Astrocyte (in vitro differentiated cells and primary cell): ENCODE results near the gene SLAMF7. TPM values are rescaled to one million over a fixed set of nuclear protein-coding genes. Genes with fewer than 3 reads are reported as not detected.

Source experiments
- DNase-seq: peaks from one replicate; pipeline ENCODE4 v3.0.0-alpha.2; 2010; ENCODE audit warnings: low read depth
- FAIRE-seq: peaks from 2 replicates; lab custom pipeline; 2011; peaks lifted over from hg19 to GRCh38; lab: Jason Lieb, UNC
- H2AFZ ChIP-seq: 2 replicates; pipeline ENCODE4 v1.6.0; 2012; ENCODE audit warnings: low read depth, low read length, inconsistent platforms
- H3K27ac ChIP-seq: 2 replicates; pipeline ENCODE4 v1.5.1; 2011; ENCODE audit warnings: low read depth, low read length, inconsistent platforms
- H3K27me3 ChIP-seq: 2 replicates; pipeline ENCODE4 v1.6.0; 2011; ENCODE audit warnings: low read length, inconsistent platforms; ENCODE audit not compliant: insufficient read depth
- H3K36me3 ChIP-seq: 2 replicates; pipeline ENCODE4 v1.5.1; 2011; ENCODE audit warnings: low read length, inconsistent platforms; ENCODE audit not compliant: insufficient read depth
- H3K4me1 ChIP-seq: 2 replicates; pipeline ENCODE4 v1.5.1; 2011; ENCODE audit warnings: low read length, inconsistent platforms; ENCODE audit not compliant: insufficient read depth
- H3K4me2 ChIP-seq: 2 replicates; pipeline ENCODE4 v1.6.0; 2012; ENCODE audit warnings: low read length, inconsistent platforms
- H3K4me3 ChIP-seq: 2 replicates; pipeline ENCODE4 v1.5.1; 2011; ENCODE audit warnings: low read depth, mild to moderate bottlenecking, low read length, inconsistent platforms; ENCODE audit not compliant: insufficient read depth
- H3K79me2 ChIP-seq: 2 replicates; pipeline ENCODE4 v1.6.0; 2012; ENCODE audit warnings: mild to moderate bottlenecking, low read length, inconsistent platforms; ENCODE audit not compliant: insufficient read depth
- H3K9ac ChIP-seq: 2 replicates; pipeline ENCODE4 v1.6.0; 2012; ENCODE audit warnings: mild to moderate bottlenecking, low read length, inconsistent platforms
- H3K9me3 ChIP-seq: 2 replicates; pipeline ENCODE4 v1.5.1; 2012; ENCODE audit warnings: low read depth, mild to moderate bottlenecking, low read length, inconsistent platforms; ENCODE audit not compliant: insufficient read depth
- H4K20me1 ChIP-seq: 2 replicates; pipeline ENCODE4 v1.6.0; 2012; ENCODE audit warnings: low read length, inconsistent platforms; ENCODE audit not compliant: insufficient read depth
- H3K27ac Mint-ChIP-seq: one replicate; pipeline ENCODE4 v1.8.0; 2021; ENCODE audit warnings: mild to moderate bottlenecking, mixed read lengths; ENCODE audit not compliant: unreplicated experiment
- H3K27me3 Mint-ChIP-seq: one replicate; pipeline ENCODE4 v1.8.0; 2021; ENCODE audit warnings: low read depth, mixed read lengths; ENCODE audit not compliant: unreplicated experiment
- H3K36me3 Mint-ChIP-seq: one replicate; pipeline ENCODE4 v1.8.0; 2021; ENCODE audit warnings: low read depth, mixed read lengths; ENCODE audit not compliant: unreplicated experiment
- H3K4me1 Mint-ChIP-seq: one replicate; pipeline ENCODE4 v1.8.0; 2021; ENCODE audit warnings: low read depth, mixed read lengths; ENCODE audit not compliant: unreplicated experiment
- H3K4me3 Mint-ChIP-seq: one replicate; pipeline ENCODE4 v1.8.0; 2021; ENCODE audit warnings: mild to moderate bottlenecking, moderate library complexity, mixed read lengths; ENCODE audit not compliant: unreplicated experiment
- H3K9me3 Mint-ChIP-seq: one replicate; pipeline ENCODE4 v1.8.0; 2021; ENCODE audit warnings: mild to moderate bottlenecking, mixed read lengths; ENCODE audit not compliant: unreplicated experiment
- CTCF ChIP-seq: IDR thresholded peaks from 2 replicates; pipeline ENCODE4 v1.5.1; 2011; ENCODE audit warnings: low read depth, mild to moderate bottlenecking, inconsistent platforms, low read length, moderate library complexity; ENCODE audit not compliant: insufficient read depth
- EZH2 ChIP-seq: IDR thresholded peaks from 2 replicates; pipeline ENCODE4 v1.6.1; 2012; ENCODE audit warnings: mild to moderate bottlenecking, low read length, inconsistent platforms; ENCODE audit not compliant: insufficient read depth
- total RNA-seq: library from RNA; stranded (reverse); gene quantifications from 2 replicates; pipeline ENCODE4 v1.2.1, GENCODE V29; 2021

Gene SLAMF7
- total RNA-seq, 1 donor from 2014 or later, result 0.32 TPM

- Histone ChIP-seq H3K4me2 (no peak overlapping the region), H3K4me3 (no peak overlapping the region), H3K27me3 (no peaks in the 10 kb centered on the region), H3K27ac (no peak overlapping the region), H3K9me3 (no peaks in the 10 kb centered on the region), H3K36me3 (no peaks in the 10 kb centered on the region), H4K20me1 (no peaks in the 10 kb centered on the region), H3K4me1 (no peaks in the 10 kb centered on the region), H3K9ac (no peak overlapping the region), H3K79me2 (no peaks in the 10 kb centered on the region), H2AFZ (no peak overlapping the region)
- DNase-seq (no peak), FAIRE-seq (no peak)
- Mint-ChIP-seq H3K36me3 (no peaks in the 10 kb centered on the region), H3K27ac (no peak overlapping the region), H3K27me3 (peaks cover 15% of the 10 kb centered on the region), H3K4me1 (peaks cover 10% of the 10 kb centered on the region), H3K4me3 (no peak overlapping the region), H3K9me3 (peaks cover 5% of the 10 kb centered on the region)
- no peak for TF ChIP-seq EZH2
- no peak for TF ChIP-seq CTCF
These were observed 14.5 kb downstream of the SLAMF7 start for GRCh38 chr1:160753594-160753993.

DNA sequence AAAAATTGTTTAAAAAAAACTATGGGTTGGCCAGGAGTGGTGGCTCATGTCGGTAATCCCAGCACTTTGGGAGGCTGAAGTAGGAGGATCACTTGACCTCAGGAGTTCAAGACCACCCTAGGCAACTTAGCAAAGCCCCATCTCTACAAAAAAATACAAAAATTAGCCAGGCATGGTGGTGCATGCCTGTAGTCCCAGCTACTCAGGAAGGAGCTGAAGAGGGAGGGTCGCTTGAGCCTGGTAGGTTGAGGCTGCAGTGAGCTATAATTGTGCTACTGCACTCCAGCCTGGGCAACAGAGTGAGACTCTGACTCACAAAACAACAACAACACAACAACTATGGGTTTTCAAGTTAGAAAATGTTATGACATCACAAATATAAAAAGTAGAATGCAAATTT lies 16.4 kb downstream of the SLAMF7 start:
- H2AFZ ChIP-seq, result no peak overlapping the region
- no peaks in the 10 kb centered on the region for H3K9me3 ChIP-seq
- H3K9me3 Mint-ChIP-seq, result peaks cover 5% of the 10 kb centered on the region
- no peaks in the 10 kb centered on the region for H3K79me2 ChIP-seq
- H3K4me1 ChIP-seq, result no peaks in the 10 kb centered on the region
- H3K9ac ChIP-seq, result no peak overlapping the region
- no peak overlapping the region for H3K4me2 ChIP-seq
- FAIRE-seq, result no peak
- H3K27ac Mint-ChIP-seq, result no peak overlapping the region
- H3K36me3 ChIP-seq, result no peaks in the 10 kb centered on the region
- H3K27me3 ChIP-seq, result no peaks in the 10 kb centered on the region
- peaks cover 13% of the 10 kb centered on the region for H3K27me3 Mint-ChIP-seq
- H3K4me3 Mint-ChIP-seq, result no peak overlapping the region
- peaks cover 3% of the 10 kb centered on the region for H3K4me1 Mint-ChIP-seq
- no peaks in the 10 kb centered on the region for H4K20me1 ChIP-seq
- no peak for TF ChIP-seq CTCF
- TF ChIP-seq EZH2, result no peak
- no peak overlapping the region for H3K27ac ChIP-seq
- no peak for DNase-seq
- no peak overlapping the region for H3K4me3 ChIP-seq
- H3K36me3 Mint-ChIP-seq, result no peaks in the 10 kb centered on the region

GRCh38 chr1:160755911-160756848 lies 17.1 kb downstream of the SLAMF7 start:
- Histone ChIP-seq H3K79me2 (no peaks in the 10 kb centered on the region), H3K9me3 (no peaks in the 10 kb centered on the region), H3K9ac (no peak overlapping the region), H4K20me1 (no peaks in the 10 kb centered on the region), H3K4me1 (no peaks in the 10 kb centered on the region), H2AFZ (no peak overlapping the region), H3K27me3 (no peaks in the 10 kb centered on the region), H3K36me3 (no peaks in the 10 kb centered on the region), H3K27ac (no peak overlapping the region), H3K4me3 (no peak overlapping the region), H3K4me2 (no peak overlapping the region)
- H3K9me3 Mint-ChIP-seq, result peaks cover 5% of the 10 kb centered on the region
- FAIRE-seq (no peak), DNase-seq (no peak)
- H3K27ac Mint-ChIP-seq, result no peak overlapping the region
- peaks cover 3% of the 10 kb centered on the region for H3K4me1 Mint-ChIP-seq
- no peak overlapping the region for H3K4me3 Mint-ChIP-seq
- H3K36me3 Mint-ChIP-seq, result no peaks in the 10 kb centered on the region
- TF ChIP-seq CTCF, result no peak
- no peak for TF ChIP-seq EZH2
- peaks cover 8% of the 10 kb centered on the region for H3K27me3 Mint-ChIP-seq
